Inferior parietal cortex (tissue), 1 donor: ENCODE results near the gene ALOX12B.
"Not testable (repeated sequence)": the region's sequence is repeated elsewhere in the genome, so short reads cannot be mapped to it uniquely, and the experiment has no call there.

ENCODE experiments used
- DNase-seq: peaks from one replicate; pipeline ENCODE4 v3.0.0-alpha.2; 2016; ENCODE audit errors: extremely low spot score

Gene ALOX12B

DNA sequence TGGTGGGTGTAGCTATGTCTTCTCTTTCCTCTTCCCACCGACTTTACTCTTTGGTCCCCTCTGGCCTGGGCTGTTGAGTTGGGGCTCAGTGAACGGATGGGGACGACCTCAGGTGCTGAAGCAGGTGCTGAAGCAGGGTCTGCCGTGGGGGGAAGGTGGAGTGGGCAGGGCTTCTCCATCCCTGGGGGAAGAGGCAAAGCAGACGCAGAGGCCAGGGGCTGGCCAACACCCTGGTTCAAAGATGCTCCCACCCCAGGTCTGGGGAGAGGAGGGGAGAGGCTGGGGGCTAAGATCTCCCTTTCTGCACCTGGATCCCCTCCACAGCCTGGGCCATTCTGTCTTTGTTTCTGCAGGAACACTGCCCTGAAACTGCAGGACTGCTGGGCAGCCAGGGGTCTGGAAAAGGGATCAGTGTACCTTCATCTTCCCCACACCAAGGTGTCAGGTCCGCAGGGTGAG is 22.9 kb downstream of the ALOX12B start:
- no peak for DNase-seq

DNA sequence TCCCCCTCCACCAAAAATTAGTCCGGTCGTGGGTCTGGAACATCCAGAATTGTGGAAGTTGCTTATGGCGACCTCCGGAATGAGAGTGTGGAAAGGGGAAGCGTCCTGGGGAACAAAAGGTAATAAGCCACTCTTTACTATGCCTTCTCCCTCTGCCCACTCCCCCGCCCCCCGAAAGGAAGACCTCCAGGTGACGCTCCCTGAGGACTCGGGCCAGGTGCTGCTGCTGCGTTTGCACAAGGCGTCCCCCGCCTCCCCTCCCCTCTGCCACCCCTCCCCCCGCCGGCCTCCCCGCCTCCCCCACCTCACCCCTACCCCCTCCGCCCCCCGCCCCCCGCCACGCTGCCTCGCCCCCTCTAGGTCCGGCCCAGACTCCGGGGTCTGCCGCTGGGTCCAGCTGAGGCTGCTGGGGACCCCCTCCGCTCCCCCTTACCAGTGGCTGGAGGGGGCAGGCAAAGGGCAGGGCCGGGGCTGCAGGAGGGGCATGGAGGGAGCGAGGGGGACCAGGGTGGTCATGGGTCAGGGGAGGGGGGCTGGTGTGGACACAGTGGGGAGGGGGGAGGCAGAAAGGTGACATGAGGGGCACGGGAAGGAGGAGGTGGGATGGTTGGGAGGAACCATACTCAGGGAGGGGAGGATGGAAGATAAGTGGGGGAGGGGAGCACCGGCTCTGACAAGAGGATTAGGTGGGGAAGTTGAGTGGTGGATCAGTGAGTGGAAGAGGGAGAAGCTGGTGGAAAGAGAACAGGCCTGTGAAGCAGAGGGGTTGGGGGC is 23.6 kb downstream of the ALOX12B start:
- no peak for DNase-seq

DNA sequence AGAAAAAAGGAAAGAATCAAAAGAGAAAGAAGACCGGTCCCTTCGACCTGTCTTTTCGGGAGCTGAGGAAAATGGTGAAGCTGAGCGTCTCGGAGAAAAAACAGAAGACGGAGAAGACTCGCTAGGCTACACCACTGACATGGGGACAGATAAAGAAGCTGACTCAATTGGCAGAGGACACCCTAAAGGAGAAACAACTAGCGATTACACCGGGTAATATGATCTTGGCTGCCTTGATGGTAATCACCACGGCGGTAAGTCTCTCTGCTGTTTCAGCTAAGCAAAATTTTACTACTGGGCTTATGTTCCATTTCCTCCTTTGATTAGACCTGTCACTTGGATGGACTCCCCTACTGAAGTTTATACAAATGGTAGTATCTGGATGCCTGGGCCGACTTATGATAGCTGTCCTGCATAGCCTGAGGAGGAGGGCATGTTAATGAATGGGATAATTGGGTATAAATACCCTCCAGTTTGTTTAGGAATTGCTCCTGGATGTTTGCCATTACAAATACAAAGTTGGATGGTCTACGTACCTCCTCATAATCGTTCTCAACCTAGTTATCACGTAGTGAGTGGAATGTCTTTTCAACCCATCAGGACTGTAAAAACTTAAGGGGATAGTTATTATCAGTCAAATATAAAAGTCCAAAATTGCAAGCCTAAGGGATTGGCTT is 24.6 kb downstream of the ALOX12B start:
- no peak for DNase-seq

DNA sequence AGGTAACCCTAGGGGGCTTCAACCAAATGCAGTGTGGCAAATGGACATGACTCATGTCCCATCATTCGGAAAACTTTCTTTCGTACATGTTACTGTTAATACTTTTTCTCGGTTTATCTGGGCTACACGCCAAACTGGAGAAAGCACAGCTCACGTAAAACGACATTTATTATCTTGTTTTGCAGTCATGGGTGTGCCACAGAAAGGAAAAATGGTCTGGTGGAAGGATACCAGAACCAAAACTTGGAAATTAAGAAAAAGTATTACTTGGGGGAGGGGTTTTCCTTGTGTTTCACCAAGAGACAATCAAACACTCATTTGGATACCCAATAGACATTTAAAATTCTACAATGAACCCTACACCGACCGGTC is 25.1 kb downstream of the ALOX12B start:
- DNase-seq = no peak

DNA sequence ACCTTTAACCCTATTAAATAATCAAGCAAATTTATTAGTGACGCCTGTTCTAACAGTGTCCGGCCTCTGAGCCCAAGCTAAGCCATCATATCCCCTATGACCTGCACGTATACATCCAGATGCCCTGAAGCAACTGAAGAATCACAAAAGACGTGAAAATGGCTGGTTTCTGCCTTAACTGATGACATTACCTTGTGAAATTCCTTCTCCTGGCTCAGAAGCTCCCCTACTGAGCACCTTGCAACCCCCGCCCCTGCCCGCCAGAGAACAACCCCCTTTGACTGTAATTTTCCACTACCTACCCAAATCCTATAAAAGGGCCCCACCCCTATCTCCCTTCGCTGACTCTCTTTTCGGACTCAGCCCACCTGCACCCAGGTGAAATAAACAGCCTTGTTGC is 25.7 kb downstream of the ALOX12B start:
- not testable (repeated sequence) for DNase-seq

DNA sequence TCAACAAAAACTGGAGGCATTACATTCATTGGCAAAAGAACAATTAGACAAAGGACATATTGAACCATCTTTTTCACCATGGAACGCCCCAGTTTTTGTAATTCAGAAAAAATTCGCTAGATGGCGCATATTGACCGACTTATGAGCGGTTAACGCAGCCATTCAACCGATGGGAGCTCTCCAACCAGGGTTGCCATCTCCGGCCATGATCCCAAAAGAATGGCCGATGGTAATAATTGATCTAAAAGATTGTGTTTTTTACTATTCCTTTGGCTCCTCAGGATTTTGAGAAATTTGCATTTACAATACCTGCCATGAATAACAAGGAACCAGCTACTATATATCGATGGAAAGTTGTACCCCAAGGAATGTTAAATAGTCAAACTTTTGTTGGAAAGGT is 27.2 kb downstream of the ALOX12B start:
- peak; percentile 97 for DNase-seq

DNA sequence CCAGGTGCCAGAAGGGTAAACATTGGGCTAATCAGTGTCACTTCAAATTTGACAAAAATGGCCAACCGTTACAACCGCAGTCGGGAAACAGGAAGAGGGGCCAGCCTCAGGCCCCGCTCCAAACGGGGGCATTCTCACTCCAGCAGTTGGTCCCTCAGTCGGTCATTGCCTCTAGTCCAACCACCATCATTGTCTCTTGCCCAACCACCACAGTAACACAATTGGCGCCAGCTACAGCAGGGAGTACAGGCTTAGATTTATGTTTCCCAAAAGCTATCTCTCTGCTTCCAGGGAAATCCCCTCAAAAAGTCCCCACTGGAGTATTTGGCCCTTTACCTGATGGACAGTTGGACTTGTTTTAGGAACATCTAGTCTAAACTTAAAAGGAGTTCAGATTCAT is 28.4 kb downstream of the ALOX12B start:
- no peak for DNase-seq

DNA sequence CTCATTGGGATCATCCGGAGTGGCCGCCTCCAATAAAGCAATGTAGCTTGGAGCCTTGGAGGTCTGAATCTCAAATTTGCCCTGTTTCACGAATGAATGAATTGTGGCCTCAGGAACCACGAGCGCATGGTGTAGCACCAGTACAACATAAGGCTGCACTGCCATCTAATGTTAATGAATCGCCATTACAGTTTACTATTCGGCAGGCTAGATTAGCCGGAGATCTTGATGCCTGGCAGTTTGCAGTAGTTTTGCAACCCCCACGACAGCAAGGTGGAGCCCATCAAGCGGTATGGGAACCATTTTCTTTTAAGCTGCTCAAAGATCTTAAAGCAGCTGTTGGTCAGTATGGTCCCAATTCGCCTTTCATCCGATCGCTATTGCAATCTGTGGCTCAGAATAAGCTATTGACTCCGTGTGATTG is 29.8 kb downstream of the ALOX12B start:
- DNase-seq = peak; percentile 90

DNA sequence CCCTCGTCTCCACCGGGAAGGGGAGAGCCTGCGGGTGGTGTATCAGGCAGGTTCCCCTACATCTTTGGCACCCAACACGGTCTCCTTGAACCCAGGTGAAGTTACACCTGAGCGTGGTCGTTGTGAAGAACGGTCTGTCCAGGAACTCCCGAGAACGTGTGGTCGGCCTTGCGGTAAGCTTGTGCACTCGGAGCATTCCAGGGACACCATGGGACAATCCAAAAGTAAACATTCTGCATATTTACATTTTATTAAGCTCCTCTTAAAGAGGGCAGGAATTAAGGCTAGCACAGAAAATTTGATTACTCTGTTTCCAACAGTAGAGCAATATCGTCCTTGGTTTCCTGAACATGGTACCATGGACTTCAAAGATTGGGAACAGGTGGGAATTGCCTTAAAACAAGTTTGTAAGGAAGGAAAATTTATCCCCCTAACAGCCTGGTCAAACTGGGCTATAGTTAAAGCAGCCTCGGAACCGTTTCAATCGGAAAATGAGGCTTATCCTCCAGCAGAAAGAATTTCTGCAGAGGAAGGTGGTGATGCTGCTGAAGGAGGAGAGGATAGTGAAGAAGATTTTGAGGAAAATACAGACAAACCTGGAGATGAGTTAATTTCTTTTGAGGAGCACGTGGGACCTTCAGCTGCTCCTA is 30.4 kb downstream of the ALOX12B start:
- no peak for DNase-seq

DNA sequence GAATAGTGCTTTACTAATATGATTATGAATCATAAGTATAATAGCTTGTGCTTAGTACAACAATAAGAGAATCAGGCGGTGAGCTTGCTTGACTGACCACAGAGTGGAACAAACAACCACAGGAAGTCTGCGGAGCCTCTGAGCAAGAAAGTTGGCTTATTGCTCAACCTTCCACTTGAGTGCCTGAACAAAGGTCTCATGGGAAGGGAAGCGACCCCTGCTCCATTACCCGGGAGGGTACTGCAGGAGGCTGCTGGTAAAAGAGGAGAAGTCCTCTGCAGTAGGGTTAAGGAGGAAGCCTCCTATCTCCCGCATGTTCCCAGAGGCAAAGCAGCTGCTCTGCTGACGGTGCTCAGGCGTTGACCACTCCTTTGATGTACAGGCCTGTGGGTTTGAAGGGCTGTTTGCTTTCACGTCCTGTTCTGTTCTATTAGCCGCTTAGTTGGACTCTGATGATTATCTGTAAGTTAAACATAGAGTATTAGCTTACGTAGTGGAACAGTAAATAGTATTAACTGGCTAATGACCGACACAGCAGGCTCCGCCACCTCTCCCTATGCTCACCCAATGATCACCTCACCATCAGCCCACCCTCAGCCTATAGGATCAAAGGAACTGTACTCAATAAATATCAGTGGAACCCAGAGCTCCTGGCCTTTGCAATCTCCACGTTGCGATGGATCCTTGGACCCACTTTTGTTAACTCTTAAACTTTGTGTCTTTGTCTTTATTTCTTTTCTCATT is 31.1 kb downstream of the ALOX12B start:
- DNase-seq = no peak

DNA sequence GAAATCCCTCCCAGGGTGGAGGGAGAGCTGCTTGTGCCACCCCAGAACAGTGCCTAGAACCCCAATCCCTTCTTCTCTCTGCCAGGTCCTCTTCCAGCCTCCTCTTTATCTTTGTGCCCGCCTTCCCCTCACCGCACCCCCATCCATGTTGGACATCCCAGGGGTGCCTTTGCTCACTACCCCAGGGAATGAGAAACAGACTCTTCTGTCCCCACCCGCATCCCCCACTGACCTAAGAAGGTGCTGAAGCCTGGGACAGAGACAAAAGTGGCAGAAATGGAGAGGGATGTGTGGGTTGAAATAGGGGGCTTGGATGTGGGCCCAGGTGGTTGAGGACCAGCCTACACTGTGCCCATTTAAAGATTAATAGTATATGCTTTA is 31.7 kb downstream of the ALOX12B start:
- DNase-seq = no peak

DNA sequence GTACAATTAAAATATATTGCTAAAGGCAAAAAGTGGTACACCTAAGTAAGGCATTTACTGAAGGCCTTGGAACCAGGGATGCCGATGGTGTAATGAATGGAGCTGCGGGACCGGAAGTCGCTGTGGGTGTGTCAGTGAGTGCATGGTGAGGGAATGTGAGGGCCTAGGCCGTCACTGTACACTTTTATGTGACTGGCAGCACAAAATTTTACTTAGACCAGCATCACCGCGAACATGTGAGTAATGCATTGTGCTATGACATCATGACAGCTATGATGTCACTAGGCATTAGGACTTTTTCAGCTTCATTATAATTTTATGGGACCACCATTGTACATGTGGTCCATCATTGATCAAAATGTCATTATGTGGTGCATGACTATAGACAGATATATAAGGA is 33.9 kb downstream of the ALOX12B start:
- no peak for DNase-seq

DNA sequence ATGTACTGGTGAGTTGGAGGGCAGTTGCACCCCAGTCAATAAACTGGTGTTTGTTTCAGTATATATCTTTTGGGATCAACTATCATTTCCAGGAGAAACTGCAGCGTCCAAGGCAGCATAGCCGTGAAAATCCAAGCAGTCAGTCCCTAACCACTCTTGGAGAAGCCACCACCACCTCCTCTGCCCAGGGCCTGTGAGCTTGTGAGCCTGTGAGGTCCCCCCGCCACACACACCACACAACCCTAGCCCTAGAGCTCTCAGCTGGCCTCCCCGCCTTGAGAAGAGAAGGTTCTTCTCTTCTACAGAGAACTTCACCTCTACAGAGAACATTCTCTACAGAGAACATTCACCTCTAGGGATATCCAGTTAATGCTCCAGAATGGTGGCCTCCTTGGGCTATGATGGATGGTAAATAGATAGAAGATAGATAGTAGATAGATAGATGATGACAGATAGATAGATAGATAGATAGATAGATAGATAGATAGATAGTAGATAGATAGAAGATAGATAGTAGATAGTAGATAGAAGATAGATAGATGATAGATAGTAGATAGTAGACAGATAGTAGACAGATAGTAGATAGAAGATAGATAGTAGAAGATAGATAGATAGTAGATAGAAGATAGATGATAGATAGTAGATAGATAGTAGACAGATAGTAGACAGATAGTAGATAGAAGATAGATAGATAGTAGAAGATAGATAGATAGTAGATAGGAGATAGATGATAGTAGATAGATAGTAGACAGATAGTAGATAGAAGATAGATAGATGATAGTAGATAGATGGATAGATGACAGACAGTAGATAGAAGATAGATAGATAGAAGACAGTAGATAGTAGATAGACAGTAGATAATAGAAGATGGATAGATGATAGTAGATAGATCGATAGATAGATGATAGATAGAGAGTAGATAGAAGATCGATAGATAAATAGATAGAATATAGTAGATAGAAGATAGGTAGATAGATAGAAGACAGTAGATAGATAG is 35.0 kb downstream of the ALOX12B start:
- no peak for DNase-seq

DNA sequence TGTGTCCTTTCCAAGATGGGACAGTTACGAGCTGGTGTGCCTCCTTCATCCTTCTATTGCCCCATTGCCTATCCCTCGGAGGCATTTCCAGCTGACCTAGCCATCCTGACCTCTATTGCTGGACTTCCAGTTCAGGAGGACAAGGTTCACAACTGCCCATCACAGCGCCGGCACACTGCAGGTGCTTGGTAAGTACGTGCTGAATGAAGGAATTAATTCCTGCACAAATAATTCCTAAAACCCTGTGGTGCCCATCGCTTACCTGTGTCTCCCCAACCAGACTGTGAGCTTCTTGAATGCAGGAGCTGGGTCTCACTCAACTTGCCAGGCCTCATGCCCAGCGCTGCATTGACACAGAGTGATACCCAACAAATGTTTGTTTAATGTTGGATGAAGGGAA is 35.7 kb downstream of the ALOX12B start:
- no peak for DNase-seq

DNA sequence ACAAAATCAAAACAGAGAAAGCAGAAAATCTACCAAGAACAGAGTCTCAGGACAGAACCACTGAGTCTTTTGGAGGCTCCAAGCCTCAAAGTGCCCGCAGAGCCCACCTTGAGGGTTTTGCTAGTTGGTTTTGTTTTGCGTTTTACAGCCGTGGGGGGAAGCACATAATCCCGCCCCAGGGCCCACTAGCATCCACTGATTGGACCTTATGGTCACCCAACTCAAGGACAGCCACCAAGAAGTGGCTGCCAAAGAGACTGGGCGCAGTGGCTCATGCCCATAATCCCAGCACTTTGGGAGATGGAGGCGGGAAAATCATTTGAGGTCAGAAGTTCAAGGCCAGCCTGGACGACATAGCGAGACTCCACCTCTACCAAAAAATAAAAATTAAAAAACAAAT is 38.8 kb downstream of the ALOX12B start:
- no peak for DNase-seq

DNA sequence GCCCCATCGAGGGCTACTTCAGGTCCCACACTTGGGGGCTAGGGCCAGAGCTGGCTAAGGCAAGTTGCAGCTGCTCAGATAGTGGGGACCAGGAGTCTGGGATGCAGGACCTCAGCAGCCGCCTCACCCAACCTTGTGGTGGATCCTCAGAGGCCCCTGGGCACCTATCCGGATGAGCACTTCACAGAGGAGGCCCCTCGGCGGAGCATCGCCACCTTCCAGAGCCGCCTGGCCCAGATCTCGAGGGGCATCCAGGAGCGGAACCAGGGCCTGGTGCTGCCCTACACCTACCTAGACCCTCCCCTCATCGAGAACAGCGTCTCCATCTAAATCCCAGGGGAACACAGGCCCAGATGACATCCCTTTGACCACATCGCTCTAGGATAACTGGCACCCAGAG is 39.3 kb downstream of the ALOX12B start:
- no peak for DNase-seq

DNA sequence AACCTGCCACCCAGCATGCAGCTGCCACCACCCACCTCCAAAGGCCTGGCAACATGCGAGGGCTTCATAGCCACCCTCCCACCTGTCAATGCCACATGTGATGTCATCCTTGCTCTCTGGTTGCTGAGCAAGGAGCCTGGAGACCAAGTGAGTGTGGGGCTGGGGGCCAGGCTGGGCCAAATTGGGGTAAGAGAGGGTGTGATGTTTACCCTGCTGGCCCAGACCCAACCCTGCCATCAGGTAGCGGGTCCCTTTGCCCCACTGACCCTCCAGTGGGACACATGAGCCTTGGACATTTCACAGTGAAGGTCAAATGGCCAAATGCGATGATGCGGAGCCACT is 39.8 kb downstream of the ALOX12B start:
- DNase-seq = no peak

DNA sequence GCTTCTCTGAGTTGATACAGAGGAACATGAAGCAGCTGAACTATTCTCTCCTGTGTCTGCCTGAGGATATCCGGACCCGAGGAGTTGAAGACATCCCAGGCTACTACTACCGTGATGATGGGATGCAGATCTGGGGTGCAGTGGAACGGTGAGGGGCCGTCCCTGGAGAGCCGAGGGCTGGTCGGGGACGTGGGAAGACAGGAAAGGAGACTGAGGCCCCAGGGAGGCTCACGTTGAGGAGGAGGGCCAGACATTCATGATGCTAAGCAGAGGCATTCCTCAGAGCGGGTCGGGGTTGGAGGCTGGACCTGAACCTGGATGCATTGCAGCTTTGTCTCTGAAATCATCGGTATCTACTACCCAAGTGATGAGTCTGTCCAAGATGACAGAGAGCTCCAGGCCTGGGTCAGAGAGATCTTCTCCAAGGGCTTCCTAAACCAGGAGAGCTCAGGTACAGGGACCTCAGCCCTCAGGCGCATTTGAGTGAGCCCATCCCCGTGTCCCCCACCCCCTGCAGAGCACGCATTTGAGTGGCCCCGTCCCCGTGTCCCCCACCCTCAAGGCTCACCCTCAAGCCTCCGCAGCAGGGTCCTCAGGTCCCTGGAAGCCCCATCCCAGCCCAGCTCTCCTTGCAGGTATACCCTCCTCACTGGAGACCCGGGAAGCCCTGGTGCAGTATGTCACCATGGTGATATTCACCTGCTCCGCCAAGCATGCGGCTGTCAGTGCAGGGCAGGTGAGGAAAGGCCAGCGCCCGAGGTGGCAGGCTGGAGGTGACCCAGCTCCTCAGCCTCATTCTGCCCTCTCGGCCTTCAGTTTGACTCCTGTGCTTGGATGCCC is 40.4 kb downstream of the ALOX12B start:
- no peak for DNase-seq

DNA sequence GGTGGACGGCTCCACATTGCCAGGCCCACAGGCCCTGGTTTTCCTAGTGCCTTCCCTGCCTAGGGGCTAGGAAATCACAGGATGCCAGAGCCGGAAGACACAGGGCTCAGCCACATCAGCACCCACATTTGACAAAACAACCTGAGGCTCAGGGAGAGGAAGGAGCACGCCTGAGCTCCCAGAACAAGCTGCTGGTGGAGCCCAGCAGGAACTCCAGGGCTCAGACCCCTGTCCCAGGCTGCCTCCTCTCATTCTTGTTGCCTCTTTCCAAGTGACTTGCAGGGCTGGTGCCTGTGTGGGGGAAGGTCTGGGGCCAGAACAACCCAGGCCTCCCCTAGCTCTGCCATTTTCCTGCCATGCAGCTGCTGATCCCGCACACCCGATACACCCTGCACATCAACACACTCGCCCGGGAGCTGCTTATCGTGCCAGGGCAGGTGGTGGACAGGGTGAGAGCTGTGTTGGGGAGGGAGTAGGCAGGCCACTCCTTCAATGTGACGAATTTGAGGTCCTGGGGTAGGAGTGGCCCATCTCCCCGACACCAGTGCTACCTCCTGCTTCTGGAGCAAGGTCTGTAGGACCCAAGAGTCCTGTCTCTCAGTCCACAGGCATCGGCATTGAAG is 41.1 kb downstream of the ALOX12B start:
- no peak for DNase-seq
